LNCaP clone FGC (cell line): ENCODE data around the gene NIPAL1.
"Not testable (repeated sequence)": the region's sequence is repeated elsewhere in the genome, so short reads cannot be mapped to it uniquely, and the experiment has no call there.

Source experiments
- DNase-seq: peaks from one replicate; pipeline ENCODE4 v3.0.0-alpha.2; 2011; ENCODE audit warnings: low read depth
- H3K4me3 ChIP-seq: 2 replicates; pipeline ENCODE4 v1.5.1; 2011; ENCODE audit warnings: mild to moderate bottlenecking, low read depth, low read length, control low read depth
- TF ChIP-seq, protein P1 (sequence below): IDR thresholded peaks from 2 replicates; pipeline ENCODE4 v1.5.1; 2012; ENCODE audit warnings: mild to moderate bottlenecking; ENCODE audit not compliant: control insufficient read depth, insufficient read depth; ENCODE audit errors: extremely low read depth

The NIPAL1 gene

DNA sequence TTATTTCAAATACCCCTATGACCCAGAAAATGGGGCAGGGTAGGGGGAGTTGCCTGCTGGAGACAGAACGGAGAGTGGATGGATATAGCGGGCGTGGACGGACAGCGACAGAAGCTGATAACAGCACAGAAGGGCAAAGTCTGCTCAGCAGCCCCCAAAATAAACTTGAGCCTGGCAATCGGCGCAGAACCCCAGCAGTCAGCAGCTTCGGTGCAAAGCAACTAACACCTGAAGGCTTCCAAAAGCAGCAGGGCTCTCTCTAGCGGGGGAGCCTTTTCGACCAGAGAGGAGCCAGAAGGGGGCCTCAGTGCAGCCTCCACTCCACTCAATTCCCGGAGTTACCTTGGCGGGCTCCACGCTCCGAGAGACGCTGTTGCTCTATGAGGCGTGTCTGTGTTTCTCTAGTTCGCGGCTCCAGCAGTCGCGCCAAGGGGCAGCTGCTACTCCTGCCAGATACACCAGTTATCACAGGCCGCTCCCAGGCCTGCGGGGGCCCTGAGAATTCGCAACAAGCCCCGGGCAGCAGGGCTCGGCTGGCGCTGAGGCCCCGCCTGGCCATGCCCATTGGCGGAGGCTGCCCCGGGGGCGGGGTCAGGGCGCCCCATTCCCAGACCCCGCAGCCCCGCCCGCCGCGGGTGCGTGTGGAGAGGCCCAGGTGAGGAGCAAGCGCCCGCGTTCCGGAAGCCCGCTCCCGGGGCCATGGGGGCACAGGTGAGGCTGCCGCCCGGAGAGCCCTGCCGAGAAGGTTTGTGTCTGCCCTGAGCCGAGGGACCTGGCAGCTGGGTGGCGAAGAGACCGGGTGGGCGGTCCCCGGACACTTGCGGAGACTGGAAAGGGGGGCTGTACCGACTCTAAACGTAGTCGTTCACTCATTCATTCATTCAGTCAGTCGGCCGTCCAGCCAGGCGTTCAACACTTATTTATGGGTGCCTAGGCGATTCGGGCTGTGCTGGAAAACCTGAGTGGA lies at the start of gene NIPAL1, which contains the start of gene CNGA1:
Gene NIPAL1 (plus strand): TSS at position 632 of the 967 bp plus-strand sequence. CDS start 68 bp downstream, at position 700.
Gene CNGA1 (minus strand): TSS at position 541 of the 967 bp plus-strand sequence. CDS start 63,992 bp downstream, outside the sequence.
- H3K4me3 ChIP-seq, result peak within 1 kb of the TSS; percentile 62
- peak; percentile 41 for DNase-seq
- TF ChIP-seq, protein P1, sequence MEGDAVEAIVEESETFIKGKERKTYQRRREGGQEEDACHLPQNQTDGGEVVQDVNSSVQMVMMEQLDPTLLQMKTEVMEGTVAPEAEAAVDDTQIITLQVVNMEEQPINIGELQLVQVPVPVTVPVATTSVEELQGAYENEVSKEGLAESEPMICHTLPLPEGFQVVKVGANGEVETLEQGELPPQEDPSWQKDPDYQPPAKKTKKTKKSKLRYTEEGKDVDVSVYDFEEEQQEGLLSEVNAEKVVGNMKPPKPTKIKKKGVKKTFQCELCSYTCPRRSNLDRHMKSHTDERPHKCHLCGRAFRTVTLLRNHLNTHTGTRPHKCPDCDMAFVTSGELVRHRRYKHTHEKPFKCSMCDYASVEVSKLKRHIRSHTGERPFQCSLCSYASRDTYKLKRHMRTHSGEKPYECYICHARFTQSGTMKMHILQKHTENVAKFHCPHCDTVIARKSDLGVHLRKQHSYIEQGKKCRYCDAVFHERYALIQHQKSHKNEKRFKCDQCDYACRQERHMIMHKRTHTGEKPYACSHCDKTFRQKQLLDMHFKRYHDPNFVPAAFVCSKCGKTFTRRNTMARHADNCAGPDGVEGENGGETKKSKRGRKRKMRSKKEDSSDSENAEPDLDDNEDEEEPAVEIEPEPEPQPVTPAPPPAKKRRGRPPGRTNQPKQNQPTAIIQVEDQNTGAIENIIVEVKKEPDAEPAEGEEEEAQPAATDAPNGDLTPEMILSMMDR, result peak; percentile 51

DNA sequence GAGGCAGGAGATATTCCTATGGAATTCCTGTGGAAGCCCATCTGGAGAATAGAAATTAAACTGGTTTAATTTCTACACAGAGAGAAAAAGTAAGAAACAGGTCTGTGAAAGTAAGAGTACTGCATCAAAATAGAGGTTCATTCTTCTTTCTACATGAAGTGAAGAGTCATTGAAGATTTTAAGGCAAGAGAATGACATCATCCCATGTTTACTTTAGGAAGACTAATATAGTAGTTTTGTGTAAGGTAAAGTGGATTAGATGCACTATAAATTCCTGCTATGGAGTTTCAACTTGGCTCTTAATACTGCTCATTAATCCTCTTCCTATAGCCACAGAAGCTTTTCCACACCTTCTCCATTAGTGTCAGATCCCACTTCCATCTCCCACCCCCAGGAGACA lies 47.7 kb upstream of the NIPAL1 start:
- TF ChIP-seq, protein P1, result no peak
- no peak overlapping the region for H3K4me3 ChIP-seq
- no peak for DNase-seq

DNA sequence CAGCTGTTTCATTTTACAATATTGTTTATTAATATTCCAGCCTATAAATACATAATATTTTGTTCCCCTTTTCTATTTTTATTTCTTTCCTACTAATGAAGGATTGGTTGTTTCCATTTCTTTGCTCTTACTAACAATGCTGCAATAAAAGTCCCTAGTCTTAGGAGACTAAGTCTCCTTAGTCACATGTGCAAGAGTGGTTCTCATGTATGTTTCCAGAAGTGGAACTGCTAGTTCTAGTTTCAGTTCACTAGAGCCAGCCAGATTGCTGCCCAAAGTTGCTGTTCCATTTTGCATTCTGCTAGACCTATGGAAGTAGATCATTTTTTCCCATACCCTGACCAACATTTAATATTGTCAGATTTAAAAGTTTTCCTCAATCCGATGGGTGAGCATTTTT lies 44.4 kb upstream of the NIPAL1 start:
- TF ChIP-seq, protein P1, result no peak
- DNase-seq, result no peak
- H3K4me3 ChIP-seq, result no peak overlapping the region; the same call in 1 of the 2 replicates

DNA sequence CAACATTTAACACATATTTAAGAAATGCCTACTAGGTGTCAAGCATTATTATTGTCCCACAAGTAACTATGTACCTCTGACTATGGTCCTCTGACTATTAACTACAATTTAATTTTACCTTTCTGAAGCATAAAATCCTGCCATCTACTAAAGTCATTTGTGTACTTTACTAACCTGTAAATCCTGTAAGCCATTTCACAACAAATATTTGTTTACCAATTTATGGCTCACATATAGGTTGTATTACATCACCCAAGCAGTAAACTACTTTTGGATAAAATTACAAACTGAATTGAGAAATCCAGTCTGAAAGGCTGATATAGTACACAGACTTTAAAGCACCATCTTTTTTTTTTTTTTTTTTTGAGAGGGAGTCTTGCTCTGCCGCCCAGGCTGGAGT lies 43.9 kb upstream of the NIPAL1 start:
- peak; percentile 82 for DNase-seq
- TF ChIP-seq, protein P1, result no peak
- H3K4me3 ChIP-seq, result no peak overlapping the region; the same call in 1 of the 2 replicates

DNA sequence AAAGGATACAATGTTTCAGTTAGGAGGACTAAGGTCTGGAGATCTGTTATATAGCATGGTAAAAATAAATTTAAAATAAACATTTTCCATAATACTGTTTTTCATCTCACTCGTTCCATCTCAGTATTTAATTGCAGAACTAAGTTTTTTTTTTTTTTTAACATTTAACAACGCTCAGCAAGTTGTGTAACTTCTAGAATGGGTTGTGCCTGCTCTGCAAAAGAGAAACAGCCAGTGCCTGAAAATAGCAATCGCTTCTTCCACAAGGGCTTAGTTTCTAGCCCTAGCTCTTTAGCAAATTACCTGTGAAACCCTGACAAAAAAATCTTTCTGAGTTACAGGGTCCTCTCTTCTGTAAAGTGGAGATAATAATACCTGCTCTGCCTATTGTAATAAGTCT lies 42.0 kb upstream of the NIPAL1 start:
- TF ChIP-seq, protein P1, result no peak
- DNase-seq, result no peak
- H3K4me3 ChIP-seq, result no peak overlapping the region

DNA sequence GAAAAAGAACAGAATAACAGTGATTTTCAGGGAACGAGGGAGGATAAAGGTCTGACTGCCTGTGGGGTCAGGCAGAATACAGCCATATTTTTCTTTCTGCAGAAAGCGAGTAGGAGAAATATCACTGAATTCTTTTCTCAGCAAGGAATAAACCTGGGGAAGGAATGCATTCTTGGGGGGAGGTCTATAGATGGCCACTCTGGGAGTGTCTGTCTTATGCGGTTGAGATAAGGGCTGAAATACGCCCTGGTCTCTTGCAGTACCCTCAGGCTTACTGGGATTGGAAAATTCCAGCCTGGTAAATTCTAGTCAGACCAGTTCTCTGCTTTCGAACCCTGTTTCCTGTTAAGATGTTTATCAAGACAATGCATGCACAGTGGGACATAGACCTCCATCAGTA lies 26.4 kb upstream of the NIPAL1 start:
- TF ChIP-seq, protein P1, result no peak
- DNase-seq, result no peak

DNA sequence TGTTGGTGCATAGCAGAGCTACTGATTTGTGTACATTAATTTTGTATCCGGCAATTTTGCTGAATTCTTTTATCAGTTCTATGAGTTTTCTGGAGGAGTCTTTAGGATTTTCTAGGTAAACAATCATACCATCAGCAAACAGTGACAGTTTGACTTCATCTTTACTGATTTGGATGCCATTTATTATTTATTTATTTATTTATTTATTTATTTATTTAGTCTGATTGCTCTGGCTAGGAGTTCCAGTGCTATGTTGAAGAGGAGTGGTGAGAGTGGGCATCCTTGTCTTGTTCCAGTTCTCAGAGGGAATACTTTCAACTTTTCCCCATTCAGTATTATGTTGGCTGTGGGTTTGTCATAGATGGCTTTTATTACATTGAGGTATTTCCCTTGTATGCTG lies 24.1 kb upstream of the NIPAL1 start:
- DNase-seq, H3K4me3 ChIP-seq: not testable (repeated sequence)

More for the DNA sequence above, 26.4 kb upstream of the NIPAL1 start:
- no peak overlapping the region for H3K4me3 ChIP-seq
